Hepatocyte (in vitro differentiated cells): Measurements from ENCODE around the gene TTLL12. TPM values are rescaled to one million over a fixed set of nuclear protein-coding genes. Genes with fewer than 3 reads are reported as not detected.

Source experiments
- DNase-seq: peaks from one replicate; pipeline ENCODE4 v3.0.0-alpha.2; 2016; ENCODE audit warnings: low spot score
- H2AFZ ChIP-seq: fragments of 200-600 bp; sonication (generic); 2 replicates; pipeline ENCODE4 v1.6.0; 2016; ENCODE audit warnings: antibody characterized with exemption, mild to moderate bottlenecking
- H3K27ac ChIP-seq: fragments of 200-600 bp; sonication (generic); 2 replicates; pipeline ENCODE4 v1.5.1; 2016; ENCODE audit warnings: mild to moderate bottlenecking
- H3K27me3 ChIP-seq: fragments of 200-600 bp; sonication (generic); 2 replicates; pipeline ENCODE4 v1.6.1; 2016
- H3K36me3 ChIP-seq: fragments of 200-600 bp; sonication (generic); replicated peaks from 2 replicates; pipeline ENCODE4 v1.5.1; 2016; ENCODE audit warnings: low read depth; ENCODE audit not compliant: insufficient read depth
- H3K4me1 ChIP-seq: fragments of 200-600 bp; sonication (generic); 2 replicates; pipeline ENCODE4 v1.5.1; 2016; ENCODE audit warnings: mild to moderate bottlenecking, moderate library complexity; ENCODE audit not compliant: insufficient read depth
- H3K4me2 ChIP-seq: fragments of 200-600 bp; sonication (generic); 2 replicates; pipeline ENCODE4 v1.6.0; 2016
- H3K4me3 ChIP-seq: fragments of 200-600 bp; sonication (generic); 2 replicates; pipeline ENCODE4 v1.5.1; 2016; ENCODE audit warnings: mild to moderate bottlenecking
- H3K79me2 ChIP-seq: fragments of 200-600 bp; sonication (generic); 2 replicates; pipeline ENCODE4 v1.6.0; 2017; ENCODE audit warnings: mild to moderate bottlenecking
- H3K9me2 ChIP-seq: fragments of 200-600 bp; sonication (generic); replicated peaks from 2 replicates; pipeline ENCODE4 v1.6.0; 2017; ENCODE audit warnings: mild to moderate bottlenecking; ENCODE audit not compliant: insufficient read depth
- H3K9me3 ChIP-seq: fragments of 200-600 bp; sonication (generic); 2 replicates; pipeline ENCODE4 v1.5.1; 2016; ENCODE audit warnings: low read depth, mild to moderate bottlenecking
- H4K20me1 ChIP-seq: fragments of 200-600 bp; sonication (generic); 2 replicates; pipeline ENCODE4 v1.6.0; 2016; ENCODE audit warnings: mild to moderate bottlenecking; ENCODE audit not compliant: insufficient read depth, poor library complexity, severe bottlenecking
- CTCF ChIP-seq: fragments of 200-600 bp; sonication (generic); IDR thresholded peaks from 2 replicates; pipeline ENCODE4 v1.5.1; 2016; ENCODE audit warnings: antibody characterized with exemption, mild to moderate bottlenecking; ENCODE audit not compliant: poor library complexity
- EZH2 ChIP-seq: fragments of 200-600 bp; sonication (generic); IDR thresholded peaks from 2 replicates; pipeline ENCODE4 v1.6.1; 2016; ENCODE audit warnings: antibody characterized with exemption, mild to moderate bottlenecking, borderline replicate concordance
- EZH2phosphoT487 ChIP-seq: fragments of 200-600 bp; sonication (generic); IDR thresholded peaks from one replicate; pipeline ENCODE4 v1.6.1; 2018; ENCODE audit warnings: antibody characterized with exemption, mild to moderate bottlenecking, low read depth, moderate library complexity; ENCODE audit not compliant: unreplicated experiment, severe bottlenecking
- WGBS: methylation state at CpG from one replicate; pipeline ENCODE4 v1.1.6; 2016; ENCODE audit warnings: low lambda C conversion rate; ENCODE audit errors: missing lambda C conversion rate; 5-methylcytosine and 5-hydroxymethylcytosine counted together
- polyA plus RNA-seq: library from polyadenylated mRNA; unstranded; fragments of >200 nt; fragmentation: Nextera tagmentation; extraction: Ambion mirVana; gene quantifications from 2 replicates; pipeline ENCODE4 v1.2.1, GENCODE V29; 2016
- total RNA-seq: library from RNA; depleted of rRNA; stranded (reverse); fragments of >200 nt; gene quantifications from 2 replicates; pipeline ENCODE4 v1.2.3, GENCODE V29; 2014

The TTLL12 gene
- total and polyA plus RNA-seq, 2 experiments from 2014 or later, result 40.9 to 50.3 TPM

GRCh38 chr22:43230571-43230970, 43.6 kb upstream of the TTLL12 start:
- Histone ChIP-seq H4K20me1 (no peaks in the 10 kb centered on the region), H3K79me2 (no peaks in the 10 kb centered on the region), H3K27me3 (no peaks in the 10 kb centered on the region), H3K36me3 (no peaks in the 10 kb centered on the region), H3K4me3 (no peak overlapping the region), H3K4me2 (no peak overlapping the region), H3K27ac (no peak overlapping the region), H3K9me3 (no peaks in the 10 kb centered on the region), H2AFZ (no peak overlapping the region), H3K9me2 (no peaks in the 10 kb centered on the region), H3K4me1 (peaks cover 15% of the 10 kb centered on the region)
- TF ChIP-seq EZH2, result no peak
- no peak for TF ChIP-seq CTCF
- no peak for TF ChIP-seq EZH2phosphoT487
- no peak for DNase-seq
- 93% methylated on average over 9 of the region's 9 CpGs for WGBS

DNA sequence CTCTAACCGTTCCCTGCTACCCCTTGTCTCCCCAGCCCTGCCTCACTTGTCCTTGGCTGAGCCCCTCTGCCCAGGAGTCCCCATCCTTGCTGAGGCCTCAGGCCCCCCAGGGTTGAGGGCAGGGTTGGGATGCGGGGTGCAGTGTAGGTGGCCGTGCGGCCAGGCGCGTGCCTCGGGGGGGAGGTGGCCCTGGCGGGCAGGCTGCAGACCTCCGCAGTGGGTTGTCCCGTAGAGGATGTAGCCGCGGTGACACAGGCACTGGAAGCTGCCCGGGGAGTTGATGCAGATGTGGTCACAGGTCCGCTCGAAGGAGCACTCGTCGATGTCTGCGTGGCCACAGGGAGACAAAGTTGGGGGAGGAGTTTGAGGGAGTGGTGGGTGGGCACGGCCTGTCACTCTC, 41.9 kb upstream of the TTLL12 start:
- DNase-seq, result no peak
- Histone ChIP-seq H3K27ac (no peak overlapping the region), H3K9me3 (no peaks in the 10 kb centered on the region), H2AFZ (no peak overlapping the region), H3K9me2 (no peaks in the 10 kb centered on the region), H3K79me2 (no peaks in the 10 kb centered on the region), H3K36me3 (no peaks in the 10 kb centered on the region), H3K4me2 (no peak overlapping the region), H3K4me1 (peaks cover 15% of the 10 kb centered on the region), H3K27me3 (no peaks in the 10 kb centered on the region), H3K4me3 (no peak overlapping the region), H4K20me1 (no peaks in the 10 kb centered on the region)
- TF ChIP-seq EZH2, result no peak
- no peak for TF ChIP-seq CTCF
- TF ChIP-seq EZH2phosphoT487, result no peak
- 89% methylated on average over 18 of the region's 19 CpGs for WGBS

- H3K9me2 ChIP-seq, result no peaks in the 10 kb centered on the region
- 67% methylated on average over 8 of the region's 8 CpGs for WGBS
- no peak overlapping the region for H3K27ac ChIP-seq
- TF ChIP-seq CTCF, result peak; percentile 36
- no peak for TF ChIP-seq EZH2phosphoT487
- no peak for TF ChIP-seq EZH2
- H3K36me3 ChIP-seq, result no peaks in the 10 kb centered on the region
- no peaks in the 10 kb centered on the region for H3K79me2 ChIP-seq
- no peak overlapping the region for H3K4me2 ChIP-seq
- DNase-seq, result peak; percentile 49
- no peak overlapping the region for H3K4me3 ChIP-seq
- no peaks in the 10 kb centered on the region for H3K9me3 ChIP-seq
- H4K20me1 ChIP-seq, result no peaks in the 10 kb centered on the region
- no peaks in the 10 kb centered on the region for H3K27me3 ChIP-seq
- no peak overlapping the region for H2AFZ ChIP-seq
- H3K4me1 ChIP-seq, result peaks cover 15% of the 10 kb centered on the region
Measured at GRCh38 chr22:43228330-43228729, 41.4 kb upstream of the TTLL12 start.

DNA sequence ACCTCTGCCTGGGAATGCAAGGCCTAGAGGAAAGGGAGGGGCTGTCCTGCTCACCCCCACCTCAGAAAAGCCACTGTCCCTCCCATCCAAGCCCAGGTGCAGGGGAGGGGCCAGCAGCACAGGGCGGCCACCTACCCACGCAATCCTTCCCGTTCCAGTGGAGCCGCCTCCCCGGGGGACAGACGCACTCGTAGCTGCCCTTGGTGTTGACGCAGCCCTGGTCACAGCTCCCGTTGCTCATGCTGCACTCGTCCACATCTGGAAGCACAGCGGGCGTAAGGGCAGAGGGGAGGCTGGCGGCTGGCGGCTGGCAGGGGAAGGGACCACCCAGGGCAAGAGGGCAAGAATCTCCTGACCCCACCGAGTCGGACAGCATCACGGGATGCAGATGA, 40.3 kb upstream of the TTLL12 start:
- Histone ChIP-seq H3K36me3 (no peaks in the 10 kb centered on the region), H3K4me3 (no peak overlapping the region), H2AFZ (no peak overlapping the region), H3K79me2 (no peaks in the 10 kb centered on the region), H3K27ac (no peak overlapping the region), H3K4me1 (peaks cover 15% of the 10 kb centered on the region), H3K9me3 (no peaks in the 10 kb centered on the region), H3K27me3 (no peaks in the 10 kb centered on the region), H3K4me2 (no peak overlapping the region), H4K20me1 (no peaks in the 10 kb centered on the region), H3K9me2 (no peaks in the 10 kb centered on the region)
- WGBS, result 73% methylated on average over 15 of the region's 17 CpGs
- no peak for DNase-seq
- TF ChIP-seq EZH2, result no peak
- TF ChIP-seq EZH2phosphoT487, result no peak
- no peak for TF ChIP-seq CTCF
